SW 1271 (cell line): ENCODE measurements around the gene ST6GALNAC3.

ENCODE experiments used
- DNase-seq, 2 experiments: peaks; one replicate each; lab custom pipeline; 2025; lab: John Stamatoyannopoulos, UW

Gene ST6GALNAC3

DNA sequence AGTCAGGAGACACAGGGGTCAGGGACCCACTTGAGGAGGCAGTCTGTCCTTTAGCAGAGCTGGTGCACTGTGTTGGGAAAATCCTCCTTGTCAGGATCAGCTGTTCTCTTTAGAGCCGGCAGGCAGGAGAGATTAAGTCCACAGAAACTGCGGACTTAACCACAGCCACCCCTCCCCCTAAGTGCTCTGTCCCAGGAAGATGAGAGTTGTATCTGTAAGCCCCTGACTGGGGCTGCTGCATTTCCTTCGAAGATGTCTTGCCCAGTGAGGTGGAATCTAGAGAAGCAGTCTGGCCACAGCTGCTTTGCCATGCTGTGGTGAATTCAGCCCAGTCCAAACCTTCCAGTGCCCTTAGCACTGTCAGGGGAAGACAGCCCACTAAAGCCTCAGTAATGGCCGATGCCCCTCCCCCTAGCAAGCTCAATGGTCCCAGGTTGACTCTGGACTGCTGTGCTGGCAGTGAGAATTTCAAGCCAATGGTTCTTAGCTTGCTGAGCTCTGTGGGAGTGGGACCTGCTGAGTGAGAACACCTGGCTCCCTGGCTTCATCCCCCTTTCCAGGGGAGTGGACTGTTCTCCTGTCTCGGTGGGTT lies 172.8 kb downstream of the ST6GALNAC3 start:
- no peak for DNase-seq

DNA sequence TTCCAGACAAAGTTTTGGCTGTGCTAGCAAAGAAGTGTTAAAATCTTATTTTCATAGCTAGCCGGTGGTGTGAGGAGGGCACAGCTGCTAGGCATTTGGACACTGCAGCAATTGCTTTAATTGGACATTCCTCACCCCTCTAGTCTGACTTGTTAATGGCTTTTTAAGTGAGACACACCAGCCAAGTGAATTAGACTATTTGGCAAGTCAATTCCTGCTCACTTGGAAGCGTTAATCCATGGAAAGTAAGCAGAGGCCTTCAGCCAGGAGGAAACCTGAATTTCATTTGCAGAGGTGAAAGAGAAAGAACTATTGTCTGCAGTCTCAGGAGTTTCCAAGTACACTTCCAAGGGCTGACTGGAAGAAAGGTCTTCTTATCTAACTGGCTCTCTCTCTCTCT lies 175.7 kb downstream of the ST6GALNAC3 start:
- DNase-seq = no peak

DNA sequence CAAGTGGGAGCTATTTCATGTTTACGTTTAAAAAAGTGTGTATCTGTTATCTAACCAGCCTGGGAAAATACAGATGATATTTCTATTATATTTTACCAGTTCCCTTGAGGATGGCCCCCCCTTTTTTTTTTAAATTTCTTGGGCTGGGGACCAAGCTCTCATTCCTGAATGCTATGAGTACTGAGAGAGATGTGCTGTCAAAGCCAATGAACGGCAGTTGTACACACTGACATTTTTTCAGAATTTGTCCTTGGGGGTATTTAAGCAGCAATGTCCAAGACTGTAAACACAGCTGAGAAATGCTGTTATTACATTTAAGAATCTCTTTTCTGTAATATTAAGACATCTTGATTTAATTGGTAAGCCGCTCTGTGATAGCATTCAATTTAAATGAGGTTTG lies 177.9 kb downstream of the ST6GALNAC3 start:
- no peak for DNase-seq

DNA sequence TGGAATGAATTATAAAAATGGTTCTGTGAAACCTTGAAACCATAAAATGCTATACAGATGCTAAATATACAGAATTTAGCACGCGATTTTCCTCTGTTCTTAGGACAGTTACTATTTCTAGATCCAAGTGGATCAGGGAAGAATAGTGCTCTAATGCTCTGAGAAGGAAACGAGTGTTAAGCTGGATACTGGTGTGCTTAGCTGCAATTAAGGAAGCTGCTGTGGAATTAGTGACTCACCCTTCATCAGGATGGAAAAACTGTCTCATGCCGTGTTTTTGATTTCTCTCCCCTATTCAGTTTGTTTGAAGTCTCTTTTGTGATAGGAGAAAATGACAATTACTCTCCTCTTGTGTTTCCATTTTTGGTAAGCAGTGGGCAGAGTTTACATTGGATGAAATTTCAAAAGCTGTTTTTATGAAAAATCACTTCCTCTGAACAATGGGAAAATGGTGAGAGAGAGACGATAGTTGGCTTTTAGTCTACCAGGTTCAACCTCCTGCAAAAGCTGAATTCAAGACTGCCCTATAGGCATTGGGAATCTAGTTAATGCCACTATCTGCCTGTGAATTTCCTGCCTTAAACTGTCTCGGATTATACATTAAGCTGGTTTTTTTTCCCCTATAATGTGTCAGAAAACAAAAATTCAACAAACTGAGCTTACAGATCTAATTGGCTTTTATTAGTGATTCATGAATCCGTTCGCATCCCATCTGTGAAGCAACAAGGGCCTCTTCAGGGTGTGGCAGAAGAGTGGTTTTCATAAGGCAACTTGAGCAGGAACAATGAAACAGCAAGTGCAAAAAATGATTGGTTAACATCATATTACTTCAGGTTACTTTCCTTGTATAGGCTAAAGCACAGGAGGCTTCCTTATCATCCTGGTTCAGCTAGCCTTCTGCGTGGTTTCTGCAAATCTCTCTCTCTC lies 179.8 kb downstream of the ST6GALNAC3 start:
- no peak for DNase-seq

DNA sequence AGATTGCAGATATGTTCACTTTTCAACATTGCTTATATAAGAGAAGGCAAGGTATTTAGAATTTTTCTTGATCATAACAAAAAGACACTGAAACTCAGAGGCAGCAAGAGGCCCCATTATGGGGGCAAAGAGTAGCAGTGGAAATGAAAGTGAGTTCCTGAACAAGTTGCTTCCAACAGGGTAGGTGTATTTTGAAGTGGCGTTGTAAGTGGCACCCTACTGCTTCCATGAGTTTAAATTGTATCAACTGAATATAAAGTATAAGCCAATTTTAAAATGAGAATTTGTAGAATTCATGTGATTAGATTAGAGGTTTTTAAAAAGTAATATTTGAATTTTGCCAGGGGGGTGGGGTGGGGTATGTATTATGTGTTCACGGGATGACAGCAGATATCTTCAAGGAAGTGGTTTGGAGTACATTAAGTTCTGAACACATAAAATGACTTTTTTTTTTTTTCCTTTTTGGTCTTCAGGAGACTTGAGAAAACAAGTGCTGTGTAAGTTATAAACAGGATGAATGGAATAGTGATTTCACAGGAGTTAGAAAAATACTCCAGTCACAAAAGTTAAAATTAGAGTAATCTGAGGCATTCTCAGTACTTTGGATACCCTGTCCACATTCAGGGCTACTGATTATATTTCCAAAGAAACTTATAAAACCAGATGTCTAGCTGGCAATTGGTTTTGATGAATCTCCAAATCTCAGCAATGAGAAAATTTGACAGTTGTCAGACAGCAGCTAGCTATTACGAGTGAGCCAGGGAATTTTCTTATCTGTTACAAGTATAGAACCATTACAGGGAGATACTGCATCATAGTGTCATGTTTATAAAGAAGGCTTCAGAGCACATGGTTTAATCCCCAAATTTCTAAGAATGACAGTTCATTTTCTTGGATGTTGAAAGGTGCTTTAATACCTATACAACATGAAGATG lies 182.0 kb downstream of the ST6GALNAC3 start:
- DNase-seq = no peak

GRCh38 chr1:76257823-76258222 lies 183.3 kb downstream of the ST6GALNAC3 start:
- no peak for DNase-seq

GRCh38 chr1:76259270-76259669 lies 184.7 kb downstream of the ST6GALNAC3 start:
- DNase-seq = no peak

DNA sequence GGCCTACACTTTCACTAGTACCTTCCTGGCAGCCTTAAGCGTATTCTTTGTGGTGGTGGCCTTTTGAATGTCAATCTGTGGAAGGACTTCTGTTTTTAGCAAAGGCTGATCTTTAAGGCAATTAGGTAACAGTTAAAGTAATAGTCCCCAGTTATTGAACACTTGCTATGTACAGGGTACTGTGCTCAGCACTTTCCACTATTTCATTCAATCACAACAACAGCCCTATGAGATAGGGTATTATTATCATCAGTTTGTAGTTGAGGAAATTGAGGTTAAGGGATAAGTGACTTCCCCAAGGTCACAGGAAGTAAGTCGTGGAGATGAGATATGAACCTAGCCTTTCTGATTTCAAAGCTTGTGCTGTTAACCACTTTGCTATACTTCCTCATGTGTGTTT lies 185.7 kb downstream of the ST6GALNAC3 start:
- no peak for DNase-seq

- no peak for DNase-seq
Observed at GRCh38 chr1:76262601-76263000, 188.1 kb downstream of the ST6GALNAC3 start.

DNA sequence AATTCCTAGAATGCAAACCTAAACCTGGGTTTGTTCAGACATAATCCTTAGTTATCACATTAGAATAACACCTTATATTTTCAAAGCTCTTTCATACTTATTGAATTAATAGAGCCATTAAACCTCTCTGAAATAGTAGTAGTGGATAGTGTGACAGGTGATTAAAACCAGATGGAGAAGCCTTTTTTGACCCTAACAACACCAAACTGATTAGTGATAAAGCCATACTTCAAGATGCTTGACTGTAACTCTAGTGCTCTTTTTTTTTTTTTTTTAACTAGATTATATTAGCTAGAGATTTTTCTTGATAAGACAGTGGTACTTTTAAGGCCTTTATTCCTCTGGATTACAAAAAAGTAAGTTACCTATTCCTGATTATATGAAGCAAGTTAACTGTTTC lies 190.1 kb downstream of the ST6GALNAC3 start:
- DNase-seq = no peak

GRCh38 chr1:76266762-76267161 lies 192.2 kb downstream of the ST6GALNAC3 start:
- DNase-seq = no peak

DNA sequence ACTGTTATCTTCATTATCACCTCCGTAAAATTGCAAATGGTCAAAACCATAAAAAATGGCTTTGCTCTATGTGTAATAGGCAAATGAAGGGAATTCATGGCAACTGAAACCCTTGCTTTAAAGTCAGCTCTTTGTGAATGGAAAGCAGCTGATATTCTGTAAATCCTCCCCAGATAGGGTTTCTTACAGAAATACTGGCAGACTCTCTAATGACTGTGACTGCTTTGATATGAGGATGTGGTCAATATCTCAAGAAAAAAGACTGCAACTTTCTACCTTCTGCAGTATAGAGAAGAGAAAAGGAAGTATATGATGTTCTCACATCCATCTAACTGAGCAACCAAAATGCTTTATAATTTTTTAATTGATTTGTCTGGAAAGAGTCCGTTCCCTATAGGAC lies 193.1 kb downstream of the ST6GALNAC3 start:
- no peak for DNase-seq

- DNase-seq = no peak
Observed at GRCh38 chr1:76268341-76268740, 193.8 kb downstream of the ST6GALNAC3 start.

DNA sequence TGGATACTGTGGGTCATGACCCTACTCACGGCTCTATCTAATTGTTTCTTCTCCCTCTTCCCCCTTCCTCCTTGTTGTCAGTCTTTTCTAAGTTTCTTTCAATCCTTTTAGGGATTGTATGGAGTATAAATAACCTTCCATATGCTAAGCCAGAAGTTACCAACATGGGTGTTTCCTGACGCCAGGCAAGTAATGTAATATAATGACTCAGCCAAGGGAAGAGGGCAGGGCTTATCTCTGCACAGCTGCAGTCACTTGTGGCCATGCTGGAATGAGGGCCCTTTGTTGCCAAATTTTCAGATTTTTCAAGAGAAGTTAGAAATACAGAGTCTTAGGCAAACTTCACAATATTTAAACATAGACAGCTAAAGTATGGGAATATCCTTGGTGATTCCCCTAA lies 194.6 kb downstream of the ST6GALNAC3 start:
- no peak for DNase-seq

DNA sequence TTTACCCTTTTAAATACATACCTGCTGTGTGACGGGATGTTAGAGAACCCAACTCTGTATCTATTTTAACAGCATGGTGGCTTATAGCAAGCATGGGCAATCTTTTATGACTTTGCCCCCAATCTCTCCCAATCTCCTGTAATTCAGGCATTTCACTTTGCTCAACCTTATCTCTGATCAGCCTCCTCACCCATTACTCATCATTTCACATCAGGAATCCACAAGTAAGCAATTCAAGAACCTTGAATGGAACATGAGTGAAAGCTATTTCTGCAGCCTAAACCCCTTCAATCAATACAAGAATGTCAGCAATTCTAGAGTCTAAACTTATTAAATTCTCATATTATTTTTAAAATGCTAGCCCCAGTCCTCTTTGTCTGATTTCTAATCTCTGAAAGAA lies 199.8 kb downstream of the ST6GALNAC3 start:
- DNase-seq = no peak

DNA sequence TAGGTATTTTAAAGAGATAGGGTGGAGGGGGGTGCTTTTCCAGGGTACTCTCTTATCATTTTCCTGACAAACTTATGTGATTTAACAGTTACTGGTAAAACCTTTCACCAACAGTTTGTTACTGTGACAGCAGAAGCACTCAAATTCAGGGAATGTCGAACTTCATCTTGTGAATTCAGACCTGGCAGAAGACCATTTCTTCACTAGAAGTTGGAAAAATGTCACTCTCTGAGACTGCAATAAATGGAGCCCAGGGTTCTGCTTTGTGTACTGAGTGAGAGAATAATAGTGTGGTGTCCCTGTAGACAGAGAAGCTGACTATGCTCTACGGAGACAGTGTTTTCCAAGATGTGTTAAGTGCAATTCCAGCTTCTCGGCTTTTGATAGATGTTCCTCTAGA lies 200.2 kb downstream of the ST6GALNAC3 start:
- no peak for DNase-seq

DNA sequence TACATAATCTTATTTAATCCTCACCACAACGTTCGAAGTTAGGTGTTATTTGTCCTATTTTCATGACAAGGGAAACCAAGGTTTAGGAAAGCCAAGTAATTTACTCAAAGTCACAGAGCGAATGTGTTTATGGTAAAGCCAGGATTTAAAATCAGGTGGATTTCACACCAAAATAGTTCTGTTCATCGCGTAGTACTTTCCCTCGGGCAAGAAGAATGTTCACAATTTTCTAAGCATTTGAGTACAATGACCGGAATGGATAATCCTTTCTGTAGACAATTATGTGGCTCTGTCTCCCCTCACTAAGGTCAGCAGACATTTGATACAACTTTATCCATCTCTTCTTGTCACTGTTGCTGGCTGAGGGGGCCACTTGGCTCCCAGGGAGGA lies 204.2 kb downstream of the ST6GALNAC3 start:
- DNase-seq = no peak

GRCh38 chr1:76279101-76279748 lies 204.7 kb downstream of the ST6GALNAC3 start:
- DNase-seq = no peak

DNA sequence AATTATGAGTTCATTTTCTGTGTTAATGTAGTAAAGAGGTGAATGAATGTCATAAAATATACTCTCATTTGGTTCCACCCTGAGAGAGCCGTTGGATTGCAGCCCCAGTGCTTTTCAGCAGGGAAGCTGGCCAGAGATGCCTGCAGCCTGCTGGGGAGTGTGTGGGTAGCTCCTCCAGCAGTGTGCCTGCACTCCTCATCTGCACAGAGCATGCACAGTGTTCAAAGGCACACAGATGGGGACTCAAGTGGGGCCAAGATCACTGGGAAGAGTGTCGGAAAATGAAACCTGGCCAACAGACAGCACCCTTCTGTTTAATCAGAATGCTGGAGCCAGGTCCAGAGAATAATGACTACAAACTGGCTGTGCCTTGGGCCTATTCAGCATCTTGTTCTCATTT lies 206.8 kb downstream of the ST6GALNAC3 start:
- no peak for DNase-seq

DNA sequence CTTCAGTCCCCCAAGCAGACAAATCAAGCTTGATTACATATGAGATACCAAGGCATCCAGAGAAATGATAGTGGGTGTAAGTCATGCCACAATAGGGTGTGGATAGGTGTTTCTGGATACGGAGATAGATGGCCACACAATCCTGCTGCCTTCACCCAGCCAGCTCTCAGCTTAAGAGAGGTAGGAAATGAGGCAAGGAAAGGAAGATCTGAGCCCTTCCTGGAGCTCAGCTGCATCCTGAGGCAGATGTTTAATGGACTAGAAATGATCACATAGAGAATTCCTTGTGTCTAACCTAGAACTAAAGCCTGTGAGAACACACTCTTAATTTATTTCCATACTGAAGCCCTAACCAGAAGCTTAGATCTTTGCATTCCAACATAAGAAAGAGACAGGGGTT lies 210.3 kb downstream of the ST6GALNAC3 start:
- DNase-seq = no peak

DNA sequence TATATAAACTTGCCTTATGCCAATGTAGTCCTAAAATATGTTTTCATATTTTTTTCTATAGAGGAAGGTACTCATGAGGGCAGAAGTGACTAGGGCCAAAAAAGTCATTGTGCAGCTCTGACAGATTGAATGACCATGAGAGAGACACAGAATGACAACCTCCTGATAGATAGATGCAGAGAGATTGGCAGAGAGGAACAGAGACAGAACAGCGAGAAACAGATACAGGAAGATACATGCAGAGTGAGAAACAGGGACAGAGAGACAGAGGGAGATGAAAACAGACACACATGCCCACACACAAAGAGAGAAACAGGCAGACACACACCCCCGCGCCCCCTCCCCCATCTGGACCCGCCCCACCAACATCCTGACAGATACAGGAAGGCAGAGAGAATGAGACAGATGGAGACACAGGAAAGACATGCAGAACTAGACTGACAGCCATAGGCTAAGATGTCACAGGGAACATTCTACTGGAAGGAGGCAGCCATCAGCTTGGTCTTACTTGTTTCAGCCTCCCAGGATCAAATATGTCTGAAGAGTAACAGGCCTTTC lies 211.1 kb downstream of the ST6GALNAC3 start:
- no peak for DNase-seq

GRCh38 chr1:76287917-76288316 lies 213.4 kb downstream of the ST6GALNAC3 start:
- no peak for DNase-seq
